K562 (cell line): Measurements from ENCODE around the gene PLCB3. TPM values are rescaled to one million over a fixed set of nuclear protein-coding genes. Genes with fewer than 3 reads are reported as not detected.

Source experiments
- ARID2 ChIP-seq: fragments of 450-650 bp; IDR thresholded peaks from 2 replicates; pipeline ENCODE4 v1.6.1; 2017; ENCODE audit warnings: antibody characterized with exemption, mild to moderate bottlenecking
- FOSL1 ChIP-seq: fragments of 200-800 bp; sonication (Bioruptor generic); conservative IDR thresholded peaks from 2 replicates; pipeline ENCODE4 v1.6.1; 2016; ENCODE audit warnings: missing genetic modification characterization, missing compliant biosample characterization
- MIER1 ChIP-seq: fragments of 450-650 bp; IDR thresholded peaks from 2 replicates; pipeline ENCODE4 v1.6.1; 2016; ENCODE audit warnings: antibody characterized with exemption, mild to moderate bottlenecking, low read depth
- NCOA2 ChIP-seq, 2 experiments: fragments of 450-650 bp; IDR thresholded peaks; 2 replicates each; pipeline ENCODE4 v1.6.1; 2018; ENCODE audit warnings: mild to moderate bottlenecking in 2 of 2, moderate library complexity in 1 of 2; ENCODE audit not compliant: partially characterized antibody in 2 of 2
- NUFIP1 ChIP-seq: fragments of 450-650 bp; IDR thresholded peaks from 2 replicates; pipeline ENCODE4 v1.6.1; 2018; ENCODE audit not compliant: partially characterized antibody
- PBX2 ChIP-seq, 2 experiments: IDR thresholded peaks in 1 of 2; conservative IDR thresholded peaks in 1 of 2; 2 replicates each; pipeline ENCODE4 v1.6.1; 2016; ENCODE audit warnings: low read depth in 2 of 2, mild to moderate bottlenecking in 1 of 2, missing compliant biosample characterization in 1 of 2, missing genetic modification characterization in 1 of 2, moderate library complexity in 1 of 2
- PHF21A ChIP-seq: fragments of 450-650 bp; IDR thresholded peaks from 2 replicates; pipeline ENCODE4 v1.6.1; 2017; ENCODE audit warnings: low read depth, borderline replicate concordance
- RUNX1 ChIP-seq: sonication (generic); IDR thresholded peaks from 2 replicates; pipeline ENCODE4 v1.6.1; 2016; ENCODE audit warnings: antibody characterized with exemption, low read depth
- SRF ChIP-seq, 2 experiments: fragments of 250-450, 450-650 bp in 1 of 2; sonication (Bioruptor Pico) in 1 of 2; sonication (generic) in 1 of 2; formaldehyde crosslinking; IDR thresholded peaks; 2 replicates each; pipeline versions ENCODE4 v1.5.0 to v1.5.1; 2020 to 2022; ENCODE audit warnings: mild to moderate bottlenecking in 1 of 2, missing genetic modification reagents in 1 of 2
- TCF7L2 ChIP-seq: fragments of 150-350 bp; IDR thresholded peaks from 2 replicates; pipeline ENCODE4 v1.6.1; 2016; ENCODE audit warnings: low read depth, mild to moderate bottlenecking, low read length, moderate library complexity
- TEAD2 ChIP-seq: fragments of 450-650 bp; IDR thresholded peaks from 2 replicates; pipeline ENCODE4 v1.6.1; 2016; ENCODE audit warnings: missing genetic modification characterization, control low read depth, missing compliant biosample characterization
- ZNF318 ChIP-seq, 2 experiments: fragments of 450-650 bp; IDR thresholded peaks; 2 replicates each; pipeline ENCODE4 v1.6.1; 2016; ENCODE audit warnings: mild to moderate bottlenecking in 2 of 2, borderline replicate concordance in 1 of 2, low read depth in 1 of 2, moderate library complexity in 1 of 2
- ZNF780A ChIP-seq: fragments of 250-450 bp; sonication (Bioruptor Pico); IDR thresholded peaks from 2 replicates; pipeline ENCODE4 v1.5.0; 2021; ENCODE audit warnings: mild to moderate bottlenecking
- polyA plus RNA-seq, 8 experiments: library from polyadenylated mRNA; depleted of rRNA in 4 of 8; stranded (reverse) in 5 of 8; unstranded in 3 of 8; fragments of >200 nt; fragmentation: Nextera tagmentation in 2 of 8; fragmentation: Illumina TruSeq in 1 of 8; extraction: Ambion mirVana in 2 of 8; extraction: Trizol in 1 of 8; gene quantifications; 2 replicates each; pipeline versions ENCODE4 v1.2.1 to v1.2.3, GENCODE V29; 2011 to 2014; ENCODE audit warnings: inconsistent platforms in 1 of 8, missing spikeins in 1 of 8
- total RNA-seq, 7 experiments: library from RNA; depleted of rRNA in 6 of 7; stranded (reverse); fragments of >200 nt in 6 of 7; fragmentation: Illumina TruSeq in 2 of 7; extraction: Trizol in 2 of 7; gene quantifications; 2 replicates each; pipeline versions ENCODE4 v1.2.1 to v1.2.3, GENCODE V29; 2011 to 2021; ENCODE audit warnings: low replicate concordance in 1 of 7
- TF ChIP-seq, protein P1 (sequence below): fragments of 250-450 bp; sonication (Bioruptor Pico); IDR thresholded peaks from 2 replicates; pipeline ENCODE4 v1.6.1; 2021; ENCODE audit warnings: mild to moderate bottlenecking

Gene PLCB3
- total and polyA plus RNA-seq, 9 of the 15 experiments (the other 6 are each of a cell fraction or from before 2014, with no cell fraction given): 0.31 to 44.8 (median 14.6) TPM

DNA sequence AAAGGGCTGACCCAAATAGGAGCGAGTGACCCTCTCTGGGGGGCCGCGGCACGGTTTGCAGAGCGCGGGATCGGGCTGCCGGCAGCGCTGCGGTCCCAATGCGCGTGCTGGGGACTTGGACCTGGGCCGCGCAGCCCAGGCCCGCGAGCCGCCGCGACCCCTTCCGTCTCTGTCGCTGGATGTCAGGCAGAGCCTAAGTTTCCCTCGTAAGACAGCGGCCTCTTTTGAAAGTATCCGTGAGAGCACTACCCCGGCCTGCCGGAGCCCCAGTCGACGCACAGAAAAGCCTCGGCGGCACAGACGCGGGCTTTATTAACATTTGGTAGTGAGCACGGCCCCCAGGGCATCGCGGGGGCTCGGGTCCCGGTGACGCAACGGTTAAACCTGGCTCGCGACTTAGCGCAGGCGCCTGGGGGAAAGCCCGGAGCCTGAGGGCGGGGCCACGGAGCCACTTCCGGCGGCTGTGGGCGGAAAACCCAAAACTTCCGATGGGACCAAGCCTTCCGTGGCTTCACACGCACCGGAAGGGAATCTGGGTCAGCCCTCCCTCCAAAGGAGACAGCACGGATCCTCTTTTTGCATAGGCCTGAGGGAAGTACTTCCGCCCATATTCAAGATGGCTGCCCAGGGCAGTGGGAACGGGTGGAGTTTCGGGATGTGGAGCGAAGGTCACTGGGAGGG lies 18.4 kb downstream of the PLCB3 start (continued):
- TF ChIP-seq ZNF318 (IDR thresholded peaks at IDR 0.05; ENCODE audit: borderline replicate concordance in 1 of 2, low read depth in 1 of 2): no peak
- TF ChIP-seq ZNF780A (CRISPR knock-in tag): no peak
- no peak for TF ChIP-seq ARID2
- no peak; the same call in 1 of the 2 replicates for TF ChIP-seq RUNX1
- peak in 1 of 2 experiments; percentile 62; a peak in 1 of 4 replicates for TF ChIP-seq SRF (CRISPR knock-in tag; IDR thresholded peaks at IDR 0.05)
- no peak for TF ChIP-seq TCF7L2
- TF ChIP-seq, protein P1, sequence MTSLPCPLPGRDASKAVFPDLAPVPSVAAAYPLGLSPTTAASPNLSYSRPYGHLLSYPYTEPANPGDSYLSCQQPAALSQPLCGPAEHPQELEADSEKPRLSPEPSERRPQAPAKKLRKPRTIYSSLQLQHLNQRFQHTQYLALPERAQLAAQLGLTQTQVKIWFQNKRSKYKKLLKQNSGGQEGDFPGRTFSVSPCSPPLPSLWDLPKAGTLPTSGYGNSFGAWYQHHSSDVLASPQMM (CRISPR knock-in tag): no peak
- no peak; the same call in 1 of the 2 replicates for TF ChIP-seq FOSL1 (tag)
- no peak for TF ChIP-seq PHF21A
- no peak for TF ChIP-seq MIER1
- no peak for TF ChIP-seq TEAD2 (tag)
- TF ChIP-seq NCOA2 (IDR thresholded peaks at IDR 0.05; ENCODE audit: partially characterized antibody in 2 of 2): no peak
- TF ChIP-seq PBX2 (CRISPR knock-in tag; IDR thresholded peaks at IDR 0.05; ENCODE audit: low read depth): no peak
- no peak for TF ChIP-seq PBX2 (tag; conservative IDR thresholded peaks at IDR 0.05; ENCODE audit: low read depth)
- TF ChIP-seq NUFIP1: no peak
